T-helper 22 cell (primary cell): ENCODE data around the gene TRANK1.
A peak's percentile ranks its signal among the peaks of the same experiment; 100 is the strongest.
"Not testable (repeated sequence)": the region's sequence is repeated elsewhere in the genome, so short reads cannot be mapped to it uniquely, and the experiment has no call there.

Source experiments
- DNase-seq: peaks from one replicate; pipeline ENCODE4 v3.0.0-alpha.2; 2020; ENCODE audit warnings: low read depth

The TRANK1 gene

GRCh38 chr3:36919439-36920160 lies 25.3 kb downstream of the TRANK1 start:
- no peak for DNase-seq

- DNase-seq: no peak
These were observed 26.8 kb downstream of the TRANK1 start for GRCh38 chr3:36918050-36918449.

DNA sequence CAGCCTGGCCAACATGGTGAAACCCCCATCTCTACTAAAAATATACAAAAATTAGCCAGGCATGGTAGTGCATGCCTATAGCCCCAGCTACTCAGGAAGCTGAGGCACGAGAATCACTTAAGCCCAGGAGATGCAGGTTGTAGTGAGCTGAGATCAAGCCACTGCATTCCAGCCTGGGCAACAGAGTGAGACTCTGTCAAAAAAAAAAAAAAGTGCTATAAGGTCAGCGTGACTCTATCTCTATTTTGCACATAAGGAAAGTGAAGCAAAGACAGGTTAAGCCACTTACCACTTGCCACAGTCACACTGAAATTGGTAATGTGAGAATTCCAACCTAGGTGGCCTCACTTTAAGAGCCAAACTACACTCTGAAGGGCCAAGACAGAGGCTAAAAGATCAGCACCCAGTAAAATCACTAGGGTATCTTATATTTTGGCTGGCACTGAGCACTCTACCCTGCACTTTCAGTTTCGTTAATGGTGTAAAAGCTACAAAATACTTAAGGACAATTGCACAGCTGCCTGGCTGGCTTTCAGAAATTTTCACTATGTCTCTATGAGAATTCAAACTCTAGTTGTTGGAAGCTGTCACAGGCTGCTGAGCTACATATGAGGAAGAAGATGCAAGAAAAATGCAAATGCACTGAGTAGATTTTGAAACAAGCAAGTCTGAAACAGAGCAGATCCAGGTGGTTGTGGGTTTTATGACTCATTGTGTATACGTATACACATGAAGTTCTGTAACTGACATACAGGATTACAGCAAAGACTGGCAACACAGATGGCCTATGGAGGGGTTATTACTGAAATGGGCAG lies 32.7 kb downstream of the TRANK1 start:
- DNase-seq: peak; percentile 21

- no peak for DNase-seq
These were observed 35.2 kb downstream of the TRANK1 start for GRCh38 chr3:36909666-36910065.

DNA sequence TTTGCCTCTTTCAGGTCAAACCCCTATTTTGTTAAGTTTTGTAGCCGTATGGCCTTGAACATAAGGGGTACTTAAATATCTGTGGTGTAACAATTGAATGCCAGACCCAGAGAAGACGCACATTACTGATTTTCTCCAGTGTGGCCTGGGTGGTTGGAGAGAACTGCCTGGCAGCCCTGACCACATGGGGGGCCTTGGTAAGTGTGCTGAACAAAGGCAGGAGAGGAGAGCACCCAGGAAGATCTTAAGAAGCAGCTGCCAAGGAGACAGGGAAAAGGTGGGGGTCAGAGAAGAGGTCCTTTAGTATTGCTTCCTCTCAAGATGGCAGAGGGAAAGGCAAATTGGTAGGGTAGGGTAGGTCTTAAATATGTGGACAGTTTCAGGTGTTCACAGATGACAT lies 35.7 kb downstream of the TRANK1 start:
- no peak for DNase-seq

DNA sequence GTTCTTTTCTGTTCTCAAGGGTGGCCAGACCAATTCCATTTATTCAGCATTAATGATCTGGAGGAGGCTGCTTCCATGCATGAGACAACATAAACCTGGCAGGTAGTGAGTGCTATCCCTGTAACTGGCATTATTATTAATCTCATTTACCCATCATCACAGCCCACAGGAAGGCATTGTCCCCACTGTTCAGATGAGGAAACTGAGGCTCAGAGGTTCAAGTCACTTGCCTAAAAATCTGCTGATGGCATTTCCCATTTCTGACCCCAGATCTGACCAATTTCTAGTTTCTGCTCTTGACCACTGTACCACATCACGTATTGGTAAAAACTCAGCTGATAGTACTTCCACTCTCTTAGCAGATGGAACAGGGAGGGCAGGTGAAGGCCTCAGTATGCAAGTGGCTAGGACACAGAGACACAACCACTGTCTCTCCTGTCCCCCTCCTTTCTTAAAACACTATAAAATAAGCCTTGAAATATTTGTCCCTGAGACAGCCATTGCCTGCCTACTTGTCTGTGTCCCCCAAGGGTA lies 36.1 kb downstream of the TRANK1 start:
- DNase-seq: no peak

DNA sequence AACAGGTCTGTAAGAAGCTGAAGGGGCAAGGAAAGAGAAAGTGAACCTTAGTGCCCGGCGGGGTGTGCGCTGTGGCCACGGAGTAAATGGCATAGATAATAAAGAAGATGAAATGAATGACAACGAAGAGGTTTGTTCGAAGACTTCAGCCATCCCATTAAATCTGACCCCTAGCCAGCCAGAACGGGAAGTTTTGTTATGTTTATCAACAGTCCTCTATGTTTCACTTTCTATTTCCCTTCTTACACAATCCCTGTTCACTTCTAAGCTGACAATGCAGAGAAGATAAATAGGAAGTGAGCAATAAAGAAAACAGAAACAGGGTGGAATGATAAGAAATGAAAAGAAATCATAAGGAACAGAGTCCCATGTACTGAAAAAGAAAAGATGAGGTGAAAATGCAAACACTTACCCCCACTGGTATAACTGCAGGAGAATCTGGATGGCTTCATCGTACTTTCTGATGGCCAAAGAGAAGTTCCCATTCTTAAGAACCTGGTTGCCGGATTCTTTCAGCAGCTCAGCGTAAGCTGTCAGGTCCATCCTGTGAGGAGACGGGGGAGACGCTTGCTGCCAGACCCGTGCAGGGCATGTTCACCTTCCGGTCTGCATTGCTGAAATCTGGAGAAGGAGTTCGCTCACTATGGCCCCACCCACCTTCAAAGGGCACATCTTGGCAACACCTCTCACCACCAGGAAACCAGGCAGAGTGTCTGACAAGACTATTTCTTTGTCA lies 36.8 kb downstream of the TRANK1 start:
- peak; percentile 63 for DNase-seq

DNA sequence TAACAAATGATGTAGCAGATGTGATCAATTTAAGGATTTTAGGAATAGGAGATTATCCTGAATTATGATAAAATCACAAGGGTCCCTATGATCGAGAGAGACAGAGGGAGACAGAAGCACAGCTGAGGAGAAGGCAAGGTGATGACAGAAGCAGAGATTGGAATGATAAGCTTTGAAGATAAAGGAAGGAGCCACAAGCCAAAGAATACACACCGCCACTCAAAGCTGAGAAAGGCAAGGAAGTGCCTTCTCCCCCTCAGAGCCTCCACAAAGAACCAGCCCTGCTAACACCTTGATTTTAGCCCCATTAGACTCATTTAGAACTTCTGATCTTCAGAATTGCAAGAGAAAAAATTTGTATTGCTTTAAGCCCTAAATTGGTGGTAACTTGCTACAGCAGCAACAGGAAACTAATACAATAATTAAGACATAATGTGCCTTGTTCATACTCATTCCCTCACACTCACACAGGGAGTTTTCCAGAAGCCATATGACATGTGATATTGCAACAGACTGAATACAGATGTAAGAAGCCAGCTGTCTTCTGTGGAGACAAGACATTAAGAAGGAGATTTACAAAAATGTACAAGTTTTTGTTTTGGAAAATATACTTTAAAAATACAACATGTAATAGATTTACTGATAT lies 38.2 kb downstream of the TRANK1 start:
- no peak for DNase-seq

- DNase-seq: no peak
These were observed 39.3 kb downstream of the TRANK1 start for GRCh38 chr3:36905545-36905944.

- DNase-seq: no peak
These were observed 40.2 kb downstream of the TRANK1 start for GRCh38 chr3:36904641-36905040.

GRCh38 chr3:36904065-36904464 lies 40.8 kb downstream of the TRANK1 start:
- DNase-seq: not testable (repeated sequence)

- no peak for DNase-seq
These were observed 41.6 kb downstream of the TRANK1 start for GRCh38 chr3:36903119-36903882.

DNA sequence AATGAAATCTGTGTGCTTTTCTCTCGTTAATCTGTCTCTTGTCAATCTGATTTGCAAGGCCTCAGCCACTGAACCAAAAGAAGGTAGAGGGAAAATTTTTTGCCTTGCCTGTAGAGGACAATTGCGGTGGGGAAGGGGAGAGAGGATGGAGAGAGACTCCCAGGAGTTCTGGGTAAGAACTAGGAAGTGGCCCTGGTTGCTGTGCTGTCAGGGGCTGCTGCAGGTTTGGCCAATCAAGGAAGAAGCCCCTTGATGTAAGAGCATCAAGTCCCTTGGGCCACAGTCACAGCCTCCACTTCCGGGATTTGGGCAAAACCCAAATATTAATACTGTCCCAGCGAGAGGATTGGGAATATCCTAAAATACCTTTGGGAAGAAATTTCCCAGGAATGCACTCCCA lies 43.3 kb downstream of the TRANK1 start:
- no peak for DNase-seq

GRCh38 chr3:36900474-36901443 lies 44.1 kb downstream of the TRANK1 start:
- no peak for DNase-seq

GRCh38 chr3:36895496-36896409 lies 49.1 kb downstream of the TRANK1 start:
- DNase-seq: no peak

DNA sequence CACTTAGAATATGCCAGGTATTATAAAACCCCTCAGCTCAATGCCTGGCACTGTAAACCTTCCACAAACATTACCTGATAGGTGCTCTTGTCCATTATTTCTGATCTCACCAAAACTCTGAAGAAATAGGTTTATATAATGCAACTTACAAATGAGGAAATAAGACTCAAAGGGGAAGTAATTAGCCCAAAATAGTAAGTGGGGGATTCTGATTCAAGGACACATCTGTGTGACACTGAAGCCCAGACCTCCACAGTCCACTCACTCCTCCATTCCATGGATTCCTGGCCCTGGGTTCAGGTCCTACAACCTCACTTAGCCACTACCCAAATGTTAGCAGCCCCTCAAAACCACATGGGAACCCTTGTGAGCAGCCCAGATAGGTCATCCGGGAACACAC lies 49.9 kb downstream of the TRANK1 start:
- no peak for DNase-seq

GRCh38 chr3:36893826-36894225 lies 51.0 kb downstream of the TRANK1 start:
- no peak for DNase-seq

GRCh38 chr3:36893137-36893557 lies 51.7 kb downstream of the TRANK1 start:
- DNase-seq: peak; percentile 26
